Esophagus muscularis mucosa (tissue), 4 donors: ENCODE measurements around the gene CCDC92.

Source experiments
- EP300 ChIP-seq: sonication (generic); formaldehyde crosslinking; IDR thresholded peaks from one replicate; pipeline ENCODE4 v1.6.1; 2017; ENCODE audit warnings: antibody characterized with exemption
- POLR2A ChIP-seq: fragments of 450-650 bp; IDR thresholded peaks from one replicate; pipeline ENCODE4 v1.6.1; 2017; ENCODE audit warnings: antibody characterized with exemption, moderate library complexity, mild to moderate bottlenecking, low read depth
- POLR2AphosphoS5 ChIP-seq, 2 donors: sonication (generic); formaldehyde crosslinking; IDR thresholded peaks; one replicate each; pipeline ENCODE4 v1.6.1; 2017; ENCODE audit warnings: antibody characterized with exemption in 2 of 2
- TF ChIP-seq, protein P1 (sequence below), 3 experiments: fragments of 200-600 bp in 2 of 3; fragments of 450-650 bp in 1 of 3; sonication (generic) in 2 of 3; IDR thresholded peaks; one replicate each; pipeline ENCODE4 v1.5.1; 2017 to 2019; ENCODE audit warnings: antibody characterized with exemption in 3 of 3, mild to moderate bottlenecking in 2 of 3, moderate library complexity in 1 of 3

DNA sequence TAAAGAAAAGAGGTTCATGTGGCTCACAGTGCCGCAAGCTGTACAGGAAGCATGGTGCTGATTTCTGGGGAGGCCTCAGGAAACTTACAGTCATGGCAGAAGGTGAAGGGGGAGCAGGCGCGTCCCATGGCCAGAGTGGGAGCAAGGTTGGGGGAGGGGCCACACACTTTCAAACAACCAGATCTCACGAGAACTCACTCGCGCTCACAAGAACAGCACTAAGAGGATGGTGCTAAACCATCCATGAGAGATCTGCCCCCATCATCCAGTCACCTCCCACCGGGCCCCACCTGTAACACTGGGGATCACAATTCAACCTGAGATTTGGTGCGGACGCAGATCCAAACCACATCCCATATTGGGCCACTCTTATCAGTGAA, 80.5 kb downstream of the CCDC92 start:
- TF ChIP-seq, protein P1, sequence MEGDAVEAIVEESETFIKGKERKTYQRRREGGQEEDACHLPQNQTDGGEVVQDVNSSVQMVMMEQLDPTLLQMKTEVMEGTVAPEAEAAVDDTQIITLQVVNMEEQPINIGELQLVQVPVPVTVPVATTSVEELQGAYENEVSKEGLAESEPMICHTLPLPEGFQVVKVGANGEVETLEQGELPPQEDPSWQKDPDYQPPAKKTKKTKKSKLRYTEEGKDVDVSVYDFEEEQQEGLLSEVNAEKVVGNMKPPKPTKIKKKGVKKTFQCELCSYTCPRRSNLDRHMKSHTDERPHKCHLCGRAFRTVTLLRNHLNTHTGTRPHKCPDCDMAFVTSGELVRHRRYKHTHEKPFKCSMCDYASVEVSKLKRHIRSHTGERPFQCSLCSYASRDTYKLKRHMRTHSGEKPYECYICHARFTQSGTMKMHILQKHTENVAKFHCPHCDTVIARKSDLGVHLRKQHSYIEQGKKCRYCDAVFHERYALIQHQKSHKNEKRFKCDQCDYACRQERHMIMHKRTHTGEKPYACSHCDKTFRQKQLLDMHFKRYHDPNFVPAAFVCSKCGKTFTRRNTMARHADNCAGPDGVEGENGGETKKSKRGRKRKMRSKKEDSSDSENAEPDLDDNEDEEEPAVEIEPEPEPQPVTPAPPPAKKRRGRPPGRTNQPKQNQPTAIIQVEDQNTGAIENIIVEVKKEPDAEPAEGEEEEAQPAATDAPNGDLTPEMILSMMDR (IDR thresholded peaks at IDR 0.05): no peak
- no peak for TF ChIP-seq POLR2A
- TF ChIP-seq EP300: no peak
- TF ChIP-seq POLR2AphosphoS5 (IDR thresholded peaks at IDR 0.05): no peak
